IMR-90 (cell line): ENCODE data around the gene PDGFA. TPM values are rescaled to one million over a fixed set of nuclear protein-coding genes. Genes with fewer than 3 reads are reported as not detected.
A peak's percentile ranks its signal among the peaks of the same experiment; 100 is the strongest.

Experiments used
- ATAC-seq: fragments of 200-7000 bp; cut with Tn5 transposase; 2 replicates; pipeline ENCODE4 v1.9.1; 2020; ENCODE audit warnings: low read depth, mild to moderate bottlenecking, moderate library complexity
- BruUV-seq: library from RNA; stranded (reverse); fragments of 400-500 nt; replicated peaks from 2 replicates; lab custom pipeline; 2021; lab: Mats Ljungman, UMichigan
- CTCF ChIA-PET: fragments of 300-600 bp; formaldehyde crosslinking; extraction: SDS; loops from one replicate; lab custom pipeline; 2021; ENCODE audit warnings: antibody characterized with exemption; lab: Yijun Ruan, JAX
- POLR2A ChIA-PET: fragments of 300-600 bp; sonication (Branson Sonifier 250); formaldehyde crosslinking; loops from one replicate; lab custom pipeline; 2022; ENCODE audit warnings: antibody characterized with exemption; ENCODE audit not compliant: unreplicated experiment; lab: Charles Lee
- DNase-seq: peaks from one replicate; pipeline ENCODE4 v3.0.0; 2013
- H2AFZ ChIP-seq: replicated peaks from 2 replicates; pipeline ENCODE3; 2013; ENCODE audit warnings: low read length, mild to moderate bottlenecking; ENCODE audit not compliant: poor library complexity
- H2AK5ac ChIP-seq: 2 replicates; pipeline ENCODE4 v1.6.1; 2013; ENCODE audit warnings: low read depth, low read length, inconsistent platforms
- H2AK9ac ChIP-seq: replicated peaks from 2 replicates; pipeline ENCODE3; 2013; ENCODE audit warnings: mild to moderate bottlenecking, low read depth, low read length, moderate library complexity; ENCODE audit not compliant: poor library complexity
- H2BK120ac ChIP-seq: 2 replicates; pipeline ENCODE4 v1.6.1; 2013; ENCODE audit warnings: low read depth, low read length, inconsistent platforms
- H2BK15ac ChIP-seq: 3 replicates; pipeline ENCODE4 v1.6.1; 2013; ENCODE audit warnings: low read depth, low read length, inconsistent platforms
- H2BK20ac ChIP-seq: 2 replicates; pipeline ENCODE4 v1.6.1; 2013; ENCODE audit warnings: low read depth, mild to moderate bottlenecking, inconsistent platforms, low read length, moderate library complexity
- H2BK5ac ChIP-seq: 2 replicates; pipeline ENCODE4 v1.6.1; 2013; ENCODE audit warnings: mild to moderate bottlenecking, low read depth, low read length, inconsistent platforms; ENCODE audit not compliant: poor library complexity, severe bottlenecking
- H3K14ac ChIP-seq: replicated peaks from 2 replicates; pipeline ENCODE4 v1.6.1; 2013; ENCODE audit warnings: low read depth, low read length, inconsistent platforms
- H3K18ac ChIP-seq: 2 replicates; pipeline ENCODE4 v1.6.1; 2013; ENCODE audit warnings: low read depth, low read length, control low read depth
- H3K23ac ChIP-seq: 2 replicates; pipeline ENCODE4 v1.6.1; 2013; ENCODE audit warnings: low read depth, low read length, inconsistent platforms
- H3K27ac ChIP-seq: 2 replicates; pipeline ENCODE4 v1.5.1; 2013; ENCODE audit warnings: mild to moderate bottlenecking, control low read depth, low read length; ENCODE audit not compliant: insufficient read depth
- H3K27me3 ChIP-seq: 2 replicates; pipeline ENCODE4 v1.6.1; 2013; ENCODE audit warnings: low read length; ENCODE audit not compliant: control insufficient read depth, insufficient read depth
- H3K36me3 ChIP-seq: 2 replicates; pipeline ENCODE4 v1.6.1; 2013; ENCODE audit warnings: low read length, mixed read lengths; ENCODE audit not compliant: control insufficient read depth, insufficient read depth
- H3K4ac ChIP-seq: 2 replicates; pipeline ENCODE4 v1.6.1; 2013; ENCODE audit warnings: low read depth, low read length, inconsistent platforms
- H3K4me1 ChIP-seq: 2 replicates; pipeline ENCODE4 v1.6.1; 2013; ENCODE audit warnings: low read length, mixed read lengths; ENCODE audit not compliant: control insufficient read depth, insufficient read depth
- H3K4me2 ChIP-seq: 2 replicates; pipeline ENCODE4 v1.6.1; 2013; ENCODE audit warnings: low read depth, mild to moderate bottlenecking, control low read depth, low read length, moderate library complexity
- H3K4me3 ChIP-seq: 2 replicates; pipeline ENCODE4 v1.5.1; 2013; ENCODE audit warnings: low read depth, mild to moderate bottlenecking, control low read depth, low read length, moderate library complexity; ENCODE audit not compliant: insufficient read depth
- H3K56ac ChIP-seq: 2 replicates; pipeline ENCODE4 v1.6.1; 2013; ENCODE audit warnings: low read length, inconsistent platforms; ENCODE audit not compliant: insufficient read depth; ENCODE audit errors: extremely low read depth
- H3K79me1 ChIP-seq, 2 experiments: 2 replicates each; pipeline ENCODE4 v1.6.1; 2013; ENCODE audit warnings: low read length in 2 of 2, inconsistent platforms in 1 of 2, low read depth in 1 of 2
- H3K9ac ChIP-seq: 2 replicates; pipeline ENCODE4 v1.6.1; 2013; ENCODE audit warnings: low read depth, low read length, control low read depth
- H3K9me1 ChIP-seq: 2 replicates; pipeline ENCODE4 v1.6.1; 2013; ENCODE audit warnings: low read length, inconsistent platforms; ENCODE audit not compliant: insufficient read depth
- H3K9me3 ChIP-seq: 2 replicates; pipeline ENCODE4 v1.6.1; 2013; ENCODE audit warnings: low read length; ENCODE audit not compliant: control insufficient read depth, insufficient read depth
- H4K20me1 ChIP-seq: 2 replicates; pipeline ENCODE4 v1.6.1; 2013; ENCODE audit warnings: low read length, inconsistent platforms; ENCODE audit not compliant: insufficient read depth
- H4K5ac ChIP-seq: 2 replicates; pipeline ENCODE4 v1.6.1; 2013; ENCODE audit warnings: mild to moderate bottlenecking, low read depth, low read length, control low read depth
- H4K8ac ChIP-seq, 2 experiments: 2 replicates each; pipeline ENCODE4 v1.6.1; 2013; ENCODE audit warnings: low read depth in 2 of 2, low read length in 2 of 2, control low read depth in 1 of 2, inconsistent platforms in 1 of 2
- H4K91ac ChIP-seq: 2 replicates; pipeline ENCODE4 v1.6.1; 2013; ENCODE audit warnings: low read depth, low read length, inconsistent platforms; ENCODE audit not compliant: insufficient read depth
- BHLHE40 ChIP-seq: fragments of 150-350 bp; IDR thresholded peaks from 2 replicates; pipeline ENCODE4 v1.6.1; 2016; ENCODE audit warnings: mild to moderate bottlenecking, low read depth, low read length
- CEBPB ChIP-seq: IDR thresholded peaks from 2 replicates; pipeline ENCODE4 v1.6.1; 2012; ENCODE audit warnings: low read depth, low read length, improper control_type of control experiment
- CHD1 ChIP-seq: IDR thresholded peaks from 2 replicates; pipeline ENCODE4 v1.6.1; 2012; ENCODE audit warnings: low read depth, low read length, improper control_type of control experiment
- ELK1 ChIP-seq: fragments of 150-350 bp; IDR thresholded peaks from 2 replicates; pipeline ENCODE4 v1.6.1; 2016; ENCODE audit warnings: low read depth, mild to moderate bottlenecking, low read length, moderate library complexity, borderline replicate concordance
- FOS ChIP-seq: fragments of 150-350 bp; IDR thresholded peaks from 2 replicates; pipeline ENCODE4 v1.6.1; 2016; ENCODE audit warnings: low read depth, low read length
- MAFK ChIP-seq: IDR thresholded peaks from 2 replicates; pipeline ENCODE4 v1.6.1; 2012; ENCODE audit warnings: low read depth, low read length, improper control_type of control experiment
- MAZ ChIP-seq: IDR thresholded peaks from 2 replicates; pipeline ENCODE4 v1.6.1; 2012; ENCODE audit warnings: low read depth, mild to moderate bottlenecking, low read length, improper control_type of control experiment, moderate library complexity, borderline replicate concordance
- MXI1 ChIP-seq: IDR thresholded peaks from 2 replicates; pipeline ENCODE4 v1.6.1; 2012; ENCODE audit warnings: low read depth, mild to moderate bottlenecking, low read length, moderate library complexity, borderline replicate concordance
- NFE2L2 ChIP-seq: fragments of 150-350 bp; IDR thresholded peaks from 2 replicates; pipeline ENCODE4 v1.6.1; 2016; ENCODE audit warnings: low read depth, mild to moderate bottlenecking, low read length
- POLR2A ChIP-seq: IDR thresholded peaks from 2 replicates; pipeline ENCODE4 v1.6.1; 2012; ENCODE audit warnings: mild to moderate bottlenecking, low read depth, low read length
- RAD21 ChIP-seq: IDR thresholded peaks from 2 replicates; pipeline ENCODE4 v1.6.1; 2012; ENCODE audit warnings: low read length, improper control_type of control experiment
- RCOR1 ChIP-seq: IDR thresholded peaks from 2 replicates; pipeline ENCODE4 v1.6.1; 2012; ENCODE audit warnings: mild to moderate bottlenecking, low read length, improper control_type of control experiment; ENCODE audit not compliant: insufficient replicate concordance
- RFX5 ChIP-seq: IDR thresholded peaks from 2 replicates; pipeline ENCODE4 v1.8.0; 2012; ENCODE audit warnings: low read depth, mild to moderate bottlenecking, low read length, moderate library complexity
- SMC3 ChIP-seq: fragments of 150-350 bp; IDR thresholded peaks from 2 replicates; pipeline ENCODE4 v1.6.1; 2016; ENCODE audit warnings: low read depth, mild to moderate bottlenecking, antibody characterized with exemption, low read length, moderate library complexity
- USF2 ChIP-seq: fragments of 150-350 bp; IDR thresholded peaks from 2 replicates; pipeline ENCODE4 v1.6.1; 2017; ENCODE audit warnings: mild to moderate bottlenecking, antibody characterized with exemption, low read length, low read depth
- WGBS, 2 experiments: methylation state at CpG; one replicate each; pipeline versions ENCODE4 v1.1.5 to v1.1.7; 2013; ENCODE audit warnings: missing lambda C conversion rate in 2 of 2; ENCODE audit not compliant: insufficient read length in 1 of 2; ENCODE audit errors: extremely low coverage in 2 of 2; 5-methylcytosine and 5-hydroxymethylcytosine counted together
- dilution Hi-C: fragments of 300-500 bp; cut with HindIII; formaldehyde crosslinking; loops from one replicate; pipeline ENCODE4 v1.14.3; 2018; ENCODE audit warnings: low sequenced_read_pairs; ENCODE audit not compliant: unreplicated experiment
- in situ Hi-C: fragments of 300-500 bp; cut with MboI; formaldehyde crosslinking; loops from 3 replicates; pipeline ENCODE4 v1.14.3; 2019; ENCODE audit warnings: low sequenced_read_pairs, inconsistent platforms, mixed read lengths
- intact Hi-C: fragments of 100-400 bp; cut with micrococcal nuclease; formaldehyde crosslinking; loops from 2 replicates; pipeline ENCODE4 v1.10.0; 2022
- polyA plus RNA-seq, 3 experiments: library from polyadenylated mRNA; depleted of rRNA; stranded (reverse); fragments of >200 nt; gene quantifications; 2 replicates each; pipeline ENCODE4 v1.2.3, GENCODE V29; 2012; ENCODE audit warnings: low replicate concordance in 1 of 3
- total RNA-seq: library from RNA; depleted of rRNA; stranded (reverse); fragments of >200 nt; gene quantifications from 2 replicates; pipeline ENCODE4 v1.2.3, GENCODE V29; 2012
- TF ChIP-seq, protein P1 (sequence below): conservative IDR thresholded peaks from 2 replicates; pipeline ENCODE4 v1.5.1; 2012; ENCODE audit warnings: mild to moderate bottlenecking, low read depth, low read length, improper control_type of control experiment

The PDGFA gene
- total and polyA plus RNA-seq, 2 of the 4 experiments (the other 2 are of a cell fraction) = 3.3 to 3.8 TPM

- ATAC-seq (no peak), DNase-seq (no peak)
- no peak overlapping the region for H3K23ac ChIP-seq
- no peak overlapping the region for H2BK5ac ChIP-seq
- H2BK120ac ChIP-seq = no peak overlapping the region
- peak overlapping the region; percentile 16 for H2AK9ac ChIP-seq
- no peak overlapping the region for H4K8ac ChIP-seq
- no peak overlapping the region for H3K27ac ChIP-seq
- dilution Hi-C loops = no loop called here
- H3K4me2 ChIP-seq = no peak overlapping the region
- no TSS peak for BruUV-seq
- H3K4ac ChIP-seq = no peak overlapping the region
- no peaks in the 10 kb centered on the region for H4K20me1 ChIP-seq
- H3K9me3 ChIP-seq = peaks cover 3% of the 10 kb centered on the region
- TF ChIP-seq RAD21 (no peak), ELK1 (no peak), POLR2A (no peak), RFX5 (no peak), FOS (no peak), BHLHE40 (no peak), MAZ (no peak), CHD1 (no peak), MAFK (no peak), USF2 (no peak), NFE2L2 (no peak), SMC3 (no peak), MXI1 (no peak), RCOR1 (no peak), CEBPB (no peak)
- TF ChIP-seq, protein P1, sequence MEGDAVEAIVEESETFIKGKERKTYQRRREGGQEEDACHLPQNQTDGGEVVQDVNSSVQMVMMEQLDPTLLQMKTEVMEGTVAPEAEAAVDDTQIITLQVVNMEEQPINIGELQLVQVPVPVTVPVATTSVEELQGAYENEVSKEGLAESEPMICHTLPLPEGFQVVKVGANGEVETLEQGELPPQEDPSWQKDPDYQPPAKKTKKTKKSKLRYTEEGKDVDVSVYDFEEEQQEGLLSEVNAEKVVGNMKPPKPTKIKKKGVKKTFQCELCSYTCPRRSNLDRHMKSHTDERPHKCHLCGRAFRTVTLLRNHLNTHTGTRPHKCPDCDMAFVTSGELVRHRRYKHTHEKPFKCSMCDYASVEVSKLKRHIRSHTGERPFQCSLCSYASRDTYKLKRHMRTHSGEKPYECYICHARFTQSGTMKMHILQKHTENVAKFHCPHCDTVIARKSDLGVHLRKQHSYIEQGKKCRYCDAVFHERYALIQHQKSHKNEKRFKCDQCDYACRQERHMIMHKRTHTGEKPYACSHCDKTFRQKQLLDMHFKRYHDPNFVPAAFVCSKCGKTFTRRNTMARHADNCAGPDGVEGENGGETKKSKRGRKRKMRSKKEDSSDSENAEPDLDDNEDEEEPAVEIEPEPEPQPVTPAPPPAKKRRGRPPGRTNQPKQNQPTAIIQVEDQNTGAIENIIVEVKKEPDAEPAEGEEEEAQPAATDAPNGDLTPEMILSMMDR = no peak
- in situ Hi-C loops = no loop called here
- H2BK20ac ChIP-seq = no peak overlapping the region
- ChIA-PET POLR2A (no interaction called here), CTCF (no interaction called here)
- no peak overlapping the region for H3K9ac ChIP-seq
- no peak overlapping the region for H4K5ac ChIP-seq
- peaks cover 2% of the 10 kb centered on the region; the same call in 1 of the 2 replicates for H3K4me1 ChIP-seq
- 42% methylated on average over 6 of the region's 30 CpGs; no CpG with 5 or more reads in 1 of the 2 experiments for WGBS, 2 experiments
- H2BK15ac ChIP-seq = no peak overlapping the region
- no peak overlapping the region for H4K91ac ChIP-seq
- no peaks in the 10 kb centered on the region for H3K9me1 ChIP-seq
- H3K36me3 ChIP-seq = no peaks in the 10 kb centered on the region
- no peaks in the 10 kb centered on the region; the same call in 1 of the 2 replicates for H3K27me3 ChIP-seq
- H3K14ac ChIP-seq = no peak overlapping the region
- no peak overlapping the region for H3K4me3 ChIP-seq
- intact Hi-C loops = no loop called here
- H3K56ac ChIP-seq = no peak overlapping the region
- no peaks in the 10 kb centered on the region for H3K79me1 ChIP-seq
- peak overlapping the region; percentile 51 for H2AFZ ChIP-seq
- no peak overlapping the region for H2AK5ac ChIP-seq
- no peak overlapping the region for H3K18ac ChIP-seq
Observed at GRCh38 chr7:556291-556826, 36.7 kb upstream of the PDGFA start.
